NCI-H1417 treated with DMSO at 0.1 percent for 48 hours (cell line): Measurements from ENCODE around the gene TSC2.

Experiments used
- DNase-seq: peaks from one replicate; lab custom pipeline; 2025; lab: John Stamatoyannopoulos, UW

TSC2 gene

DNA sequence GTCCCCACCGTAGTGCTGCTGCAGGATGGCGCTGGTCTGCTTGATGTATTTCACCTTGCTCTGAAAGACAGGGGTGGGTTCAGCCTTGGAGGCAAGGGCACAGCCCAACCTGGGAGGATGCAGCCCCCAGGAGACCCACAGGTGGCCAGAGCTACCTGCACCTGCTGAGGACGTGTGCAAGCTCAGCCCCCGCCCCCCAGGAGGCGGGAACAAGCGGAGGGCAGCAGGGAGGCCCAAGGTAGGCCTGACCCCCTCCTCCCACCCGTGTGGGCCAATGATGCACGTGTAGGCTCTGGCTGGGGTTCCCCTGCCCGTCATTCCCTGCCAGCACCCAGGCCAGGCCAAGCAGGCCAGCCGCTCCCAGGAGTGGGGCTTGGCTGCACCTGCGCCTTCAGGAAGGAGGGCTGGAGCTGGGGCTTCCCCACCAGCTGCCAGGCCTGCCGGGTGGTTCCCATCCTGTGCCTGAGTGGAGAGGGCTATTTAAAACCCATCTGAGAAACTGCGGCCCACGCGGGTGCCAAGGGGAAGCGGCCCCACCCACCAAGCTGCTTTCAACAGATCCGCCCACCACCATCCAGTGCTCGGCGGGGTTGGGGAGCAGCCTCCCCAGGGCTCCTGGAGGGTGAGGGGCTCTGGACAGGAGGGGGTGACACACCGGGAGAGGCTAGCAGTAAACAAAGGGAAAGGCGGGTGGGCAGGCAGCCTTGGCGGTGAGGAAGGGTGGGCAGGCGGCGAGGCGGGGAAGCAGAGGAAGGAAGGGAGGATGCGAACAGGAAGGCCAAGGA lies 3.9 kb upstream of the TSC2 start:
- DNase-seq: no peak

DNA sequence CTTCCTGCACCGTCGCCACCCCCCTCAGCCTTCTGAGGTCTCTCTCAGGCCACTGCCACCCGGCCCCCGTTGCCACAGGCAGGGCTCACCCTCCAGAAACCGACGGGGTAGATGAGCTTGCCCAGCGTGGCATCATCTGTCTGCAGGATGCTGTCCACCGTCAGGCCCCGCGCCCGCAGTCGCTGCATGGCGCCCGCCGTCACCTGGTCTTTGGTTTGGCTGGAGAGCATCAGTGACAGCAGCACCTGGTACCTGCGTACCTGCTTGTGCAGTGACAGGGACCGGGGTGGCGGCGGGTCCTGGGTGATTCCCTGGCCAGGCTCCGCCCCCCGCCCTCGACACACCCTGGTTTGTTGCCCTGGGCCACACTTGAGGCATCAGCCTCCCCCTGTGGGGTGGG lies 3.2 kb upstream of the TSC2 start:
- DNase-seq: no peak

DNA sequence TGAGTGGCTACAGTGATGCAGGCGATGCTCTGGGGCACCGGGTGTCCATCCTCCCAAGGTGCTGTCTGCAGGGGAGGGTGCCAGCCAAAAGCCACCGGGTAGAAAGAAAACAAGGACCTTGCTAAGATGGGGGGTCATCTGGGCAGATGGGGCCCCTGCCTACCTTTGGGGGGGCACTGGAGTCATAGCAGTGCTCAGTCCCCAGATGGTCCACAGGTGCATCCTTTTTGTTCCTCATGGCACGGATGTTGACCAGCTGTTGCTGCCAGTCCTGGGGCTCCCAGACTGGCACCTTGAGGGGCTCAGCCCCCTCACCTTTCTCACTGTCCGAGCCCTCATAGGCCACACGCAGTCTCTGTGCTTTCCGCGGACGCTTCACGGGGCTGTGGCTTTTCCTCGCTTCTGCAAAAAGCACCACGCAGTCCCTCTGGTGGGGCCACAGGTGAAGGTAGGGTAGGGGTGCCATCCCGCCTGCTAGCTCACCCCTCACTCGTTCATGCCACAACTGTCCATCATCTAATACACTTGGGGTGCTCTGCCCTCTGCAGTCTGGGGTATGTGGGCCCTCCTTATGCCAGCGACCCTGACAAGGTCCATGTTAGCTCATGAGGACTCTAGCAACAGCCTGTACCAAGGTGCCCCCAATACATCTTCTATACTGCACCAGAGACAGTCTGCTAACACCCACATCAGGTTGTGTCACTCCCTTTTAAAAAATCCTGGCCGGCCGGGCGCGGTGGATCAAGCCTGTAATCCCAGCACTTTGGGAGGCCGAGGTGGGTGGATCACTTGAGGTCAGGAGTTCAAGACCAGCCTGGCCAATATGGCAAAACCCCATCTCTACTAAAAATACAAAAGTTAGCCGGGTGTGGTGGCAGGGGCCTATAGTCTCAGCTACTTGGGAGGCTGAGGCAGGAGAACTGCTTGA lies 1.6 kb upstream of the TSC2 start:
- no peak for DNase-seq

DNA sequence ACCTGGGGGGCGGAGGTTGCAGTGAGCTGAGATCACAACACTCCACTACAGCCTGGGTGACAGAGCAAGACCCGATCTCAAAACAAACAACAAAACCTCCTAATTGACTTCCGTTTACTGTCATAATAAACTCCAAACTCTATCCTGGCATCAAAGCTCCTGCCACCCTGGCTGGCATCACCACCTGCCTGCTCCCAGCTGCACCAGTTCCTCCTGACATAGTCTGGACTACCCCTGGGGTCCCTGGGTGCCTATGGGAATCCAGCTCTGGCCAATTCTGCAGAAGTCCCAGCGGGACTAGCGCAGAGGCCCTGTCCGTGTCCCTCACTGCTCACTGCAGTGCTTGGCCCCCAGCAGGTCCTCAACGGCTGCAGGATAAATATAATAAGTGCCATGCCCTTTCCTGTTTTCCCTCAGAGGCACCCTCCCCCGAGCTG lies 874 bp upstream of the TSC2 start:
- DNase-seq: no peak

DNA sequence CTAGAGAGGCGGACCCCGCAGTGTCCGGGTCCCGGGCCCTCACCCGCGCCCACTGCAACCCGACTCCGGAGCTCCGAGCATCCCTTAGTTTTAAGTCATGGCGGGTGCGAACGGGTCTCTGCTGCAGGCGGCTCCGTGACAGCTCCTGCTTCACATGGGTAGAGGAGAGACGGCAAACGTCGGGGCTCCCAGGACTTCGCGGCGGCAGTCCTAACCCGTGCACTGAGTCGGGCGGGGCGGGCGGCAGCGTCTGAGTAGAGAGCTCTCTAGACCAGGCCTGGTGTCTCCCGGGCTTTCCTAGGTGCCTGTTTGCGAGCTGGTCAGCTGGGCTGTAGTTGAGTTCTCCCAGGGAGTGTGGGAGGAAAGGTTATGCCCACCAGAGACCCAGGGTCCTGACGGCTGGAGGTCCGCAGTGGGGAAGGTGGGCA lies 345 bp downstream of the TSC2 start:
- no peak for DNase-seq

DNA sequence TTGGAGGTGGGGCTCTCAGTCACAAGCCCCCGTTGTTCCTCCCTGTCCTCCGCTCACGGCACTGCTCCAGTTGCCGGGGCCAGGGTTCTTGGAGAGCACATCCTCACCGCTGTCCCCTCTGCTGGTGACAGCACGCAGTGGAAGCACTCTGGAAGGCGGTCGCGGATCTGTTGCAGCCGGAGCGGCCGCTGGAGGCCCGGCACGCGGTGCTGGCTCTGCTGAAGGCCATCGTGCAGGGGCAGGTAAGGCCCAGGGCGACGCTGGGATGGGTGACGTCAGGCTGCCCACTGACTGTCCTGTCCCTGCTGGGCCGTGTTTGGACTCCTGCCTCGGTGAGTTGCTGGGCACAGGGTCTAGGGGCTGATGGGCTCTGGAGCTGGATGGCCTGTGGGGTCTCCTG lies 5.4 kb downstream of the TSC2 start:
- DNase-seq: no peak

DNA sequence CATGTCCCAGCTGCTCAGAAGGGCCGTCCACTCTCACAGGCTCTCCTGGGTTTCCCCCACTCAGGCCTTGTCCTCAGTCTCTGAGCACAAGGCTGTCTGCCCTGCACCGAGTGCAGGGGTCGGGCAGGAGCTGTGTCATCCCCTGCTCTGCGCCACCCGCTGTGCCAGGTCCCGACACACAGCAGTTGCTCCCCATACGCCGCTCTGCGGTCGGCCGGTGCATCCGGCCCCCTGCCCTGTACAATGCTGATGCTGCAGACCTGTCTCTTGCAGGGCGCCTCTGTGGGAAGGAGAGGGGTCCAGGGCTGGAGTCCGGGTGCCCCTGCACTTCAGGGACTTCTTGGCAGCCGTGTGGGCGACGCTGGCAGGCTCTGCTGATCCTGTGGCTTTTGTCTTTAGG lies 6.1 kb downstream of the TSC2 start:
- DNase-seq: no peak

DNA sequence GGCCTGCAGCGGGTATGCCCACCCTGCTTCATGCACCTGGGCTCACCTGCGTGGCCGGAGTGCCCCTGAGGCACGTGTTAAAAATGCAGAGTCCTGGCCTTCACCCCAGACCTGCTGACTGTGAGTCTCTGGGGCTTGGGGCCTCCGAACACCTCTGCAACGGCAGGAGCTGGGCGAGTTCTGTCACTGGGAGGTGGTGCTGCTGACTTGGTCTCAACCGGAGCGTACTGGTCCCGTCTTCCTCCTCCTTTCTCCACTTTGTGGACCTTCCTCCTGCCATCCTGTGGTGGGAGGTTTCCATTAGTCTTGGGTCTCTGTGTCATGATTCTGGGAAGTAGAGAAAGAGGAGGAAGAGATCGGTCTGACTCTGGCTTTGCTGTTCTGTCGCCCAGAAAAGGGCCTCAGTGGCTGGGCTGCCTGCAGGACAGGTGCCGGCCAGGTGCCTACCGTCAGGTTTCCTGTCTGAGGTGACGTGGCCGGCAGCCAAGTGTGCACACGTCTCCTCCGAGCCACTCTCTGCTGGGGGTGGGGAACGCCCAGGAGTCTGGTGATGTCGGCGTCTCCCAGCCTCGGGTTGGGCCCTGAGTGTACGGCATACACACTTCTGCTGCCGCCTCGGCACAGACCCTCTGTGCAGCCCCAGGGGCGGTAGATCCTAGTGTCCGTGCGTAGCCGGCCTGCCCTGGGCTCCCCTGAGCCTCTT lies 6.9 kb downstream of the TSC2 start:
- DNase-seq: no peak

DNA sequence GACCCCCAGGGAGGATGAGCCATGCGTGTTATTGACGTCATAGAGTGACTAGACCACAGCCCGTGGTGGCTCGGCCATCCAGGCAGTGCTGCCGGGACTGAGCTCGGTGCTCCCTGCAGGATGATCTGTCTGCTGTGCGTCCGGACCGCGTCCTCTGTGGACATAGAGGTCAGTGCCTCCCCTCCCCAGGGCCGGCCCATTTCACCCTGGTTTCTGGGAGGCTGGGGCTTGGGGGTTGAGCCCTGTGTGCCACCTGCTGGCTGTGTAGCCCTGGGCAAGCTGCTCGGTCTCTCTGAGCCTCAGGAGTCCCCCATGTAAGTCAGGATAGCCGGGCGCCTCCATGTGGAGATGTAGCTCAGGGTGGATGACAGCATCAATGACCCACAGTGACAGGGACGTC lies 8.3 kb downstream of the TSC2 start:
- no peak for DNase-seq

DNA sequence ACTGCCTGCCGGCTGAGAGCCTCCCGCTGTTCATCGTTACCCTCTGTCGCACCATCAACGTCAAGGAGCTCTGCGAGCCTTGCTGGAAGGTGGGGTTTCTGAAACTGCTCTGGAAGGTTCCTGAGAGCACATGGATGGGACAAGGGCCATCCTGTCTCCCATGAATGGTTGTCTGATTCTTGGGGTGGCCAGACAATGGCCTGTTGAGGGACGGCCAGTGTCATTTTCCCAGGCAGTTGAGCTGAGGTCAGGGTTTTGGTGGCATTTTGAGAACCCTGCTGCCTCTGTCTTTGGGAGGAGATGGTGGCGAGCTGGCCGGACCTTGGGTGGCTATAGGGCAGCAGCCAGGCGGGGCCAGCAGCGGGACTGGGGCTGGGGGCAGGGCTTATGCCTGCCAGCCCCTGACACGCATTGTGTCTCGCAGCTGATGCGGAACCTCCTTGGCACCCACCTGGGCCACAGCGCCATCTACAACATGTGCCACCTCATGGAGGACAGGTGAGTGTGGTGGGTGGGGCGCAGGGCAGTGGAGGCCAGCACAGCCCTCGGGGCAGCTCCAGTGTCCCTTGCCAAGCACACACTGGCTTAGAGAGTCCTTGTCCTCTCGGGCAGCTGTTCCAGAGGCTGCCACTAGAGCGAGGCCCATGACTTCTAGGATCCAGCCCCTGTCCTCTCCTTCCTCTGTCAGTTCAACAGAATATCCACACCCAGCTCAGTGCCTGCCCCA lies 9.1 kb downstream of the TSC2 start:
- no peak for DNase-seq

DNA sequence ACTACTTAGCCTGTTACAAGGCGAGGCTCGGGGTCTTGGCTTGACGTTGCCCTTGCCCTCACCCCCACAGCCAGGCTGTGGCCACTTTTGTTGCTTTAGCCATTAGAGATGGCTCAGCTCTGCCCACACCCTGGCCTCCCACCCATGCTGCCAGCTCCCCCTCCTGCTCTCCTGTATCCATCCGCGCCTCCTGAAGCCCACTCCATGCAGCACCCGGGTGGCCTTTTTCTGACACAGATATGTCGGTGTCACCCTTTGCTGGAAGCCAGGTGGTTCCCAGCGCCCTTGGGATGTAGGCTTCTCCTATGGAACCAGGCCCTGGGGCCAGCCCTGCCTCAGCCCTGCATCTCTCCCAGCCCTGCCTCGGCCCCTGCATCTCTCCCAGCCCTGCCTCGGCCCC lies 9.7 kb downstream of the TSC2 start:
- no peak for DNase-seq

DNA sequence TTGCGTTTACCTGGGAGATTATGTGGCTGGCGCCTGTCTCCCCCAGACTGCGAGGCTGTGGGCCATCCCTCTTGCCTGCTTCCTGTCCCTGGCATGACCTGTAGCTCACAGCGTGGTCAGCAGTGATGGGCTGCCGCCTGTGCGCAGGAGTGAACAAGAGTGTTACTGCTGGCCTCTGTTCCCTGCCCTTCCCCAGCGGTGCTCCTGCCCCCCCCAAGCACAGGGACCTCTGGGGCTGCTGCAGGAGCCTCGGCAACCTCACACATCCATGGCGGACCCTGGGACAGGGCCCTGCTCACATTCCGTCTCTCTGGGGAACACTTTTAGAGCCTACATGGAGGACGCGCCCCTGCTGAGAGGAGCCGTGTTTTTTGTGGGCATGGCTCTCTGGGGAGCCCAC lies 10.6 kb downstream of the TSC2 start:
- DNase-seq: no peak

DNA sequence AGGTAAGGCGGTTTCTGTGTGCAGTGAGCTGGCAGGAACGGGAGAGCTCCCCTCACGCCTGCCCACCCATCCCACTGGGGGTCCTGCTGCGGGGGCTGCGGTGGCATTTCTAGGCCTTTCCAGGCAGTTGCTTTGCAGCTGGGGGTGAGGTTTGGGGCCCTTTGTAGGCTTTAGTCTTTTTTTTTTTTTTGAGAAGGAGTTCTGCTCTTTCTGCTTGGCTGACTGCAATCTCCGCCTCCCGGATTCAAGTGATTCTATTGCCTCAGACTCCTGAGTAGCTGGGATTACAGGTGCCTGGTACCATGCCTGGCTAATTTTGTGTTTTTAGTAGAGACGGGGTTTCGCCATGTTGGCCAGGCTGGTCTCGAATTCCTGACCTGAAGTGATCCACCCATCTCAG lies 11.1 kb downstream of the TSC2 start:
- DNase-seq: no peak

DNA sequence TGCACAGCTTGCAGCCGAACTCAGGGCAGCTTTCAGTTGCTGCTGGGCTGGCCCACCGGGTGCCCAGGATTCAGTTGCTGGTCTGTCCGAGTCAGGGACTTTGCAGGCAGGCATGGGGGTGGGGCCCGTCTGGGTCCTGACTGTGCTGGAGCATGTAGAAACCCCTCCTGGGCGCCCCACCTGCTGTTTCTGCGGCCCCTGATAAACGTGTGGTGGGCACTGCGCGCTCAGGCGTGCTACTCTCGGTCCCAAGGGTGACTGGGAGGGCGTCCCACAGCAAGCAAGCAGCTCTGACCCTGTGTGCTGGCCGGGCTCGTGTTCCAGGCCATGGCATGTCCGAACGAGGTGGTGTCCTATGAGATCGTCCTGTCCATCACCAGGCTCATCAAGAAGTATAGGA lies 12.6 kb downstream of the TSC2 start:
- DNase-seq: no peak

DNA sequence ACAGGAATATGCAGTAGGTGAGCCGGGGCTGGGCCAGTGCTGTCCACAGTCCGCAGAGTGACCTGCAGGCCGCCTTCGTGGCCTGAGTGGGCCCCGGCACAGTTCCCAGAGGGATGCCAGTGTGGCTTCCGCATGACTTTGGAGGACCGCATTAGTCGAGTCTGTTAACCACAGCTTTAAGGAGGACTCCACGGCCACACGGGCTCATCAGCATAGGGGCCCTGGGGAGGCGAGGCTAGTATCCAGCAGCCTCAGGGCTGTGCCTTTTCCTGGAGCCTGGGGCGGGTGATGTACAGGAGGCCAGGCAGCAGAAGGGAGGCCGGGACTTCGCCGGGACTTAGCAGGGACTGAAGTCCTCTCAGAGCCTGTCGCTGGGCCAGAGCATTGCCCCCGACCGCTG lies 13.2 kb downstream of the TSC2 start:
- DNase-seq: no peak

DNA sequence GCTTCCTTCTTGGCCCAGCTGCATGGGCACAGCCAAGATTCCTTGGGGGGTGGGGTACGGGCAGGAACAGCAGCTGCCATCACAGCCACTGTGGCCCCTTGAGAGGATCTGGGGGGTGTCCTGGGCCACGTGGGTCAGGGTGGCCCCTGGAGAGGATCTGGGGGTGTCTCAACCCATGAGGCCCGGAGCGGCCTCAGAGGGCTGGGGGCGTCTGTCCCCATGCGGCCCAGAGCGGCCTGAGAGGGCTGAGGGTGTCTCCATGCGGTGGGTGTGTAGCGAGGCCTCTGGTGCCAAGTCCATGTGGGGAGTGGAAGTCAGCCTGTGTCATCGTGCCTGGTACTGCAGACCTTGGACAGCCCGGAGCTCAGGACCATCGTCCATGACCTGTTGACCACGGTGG lies 13.7 kb downstream of the TSC2 start:
- DNase-seq: no peak

DNA sequence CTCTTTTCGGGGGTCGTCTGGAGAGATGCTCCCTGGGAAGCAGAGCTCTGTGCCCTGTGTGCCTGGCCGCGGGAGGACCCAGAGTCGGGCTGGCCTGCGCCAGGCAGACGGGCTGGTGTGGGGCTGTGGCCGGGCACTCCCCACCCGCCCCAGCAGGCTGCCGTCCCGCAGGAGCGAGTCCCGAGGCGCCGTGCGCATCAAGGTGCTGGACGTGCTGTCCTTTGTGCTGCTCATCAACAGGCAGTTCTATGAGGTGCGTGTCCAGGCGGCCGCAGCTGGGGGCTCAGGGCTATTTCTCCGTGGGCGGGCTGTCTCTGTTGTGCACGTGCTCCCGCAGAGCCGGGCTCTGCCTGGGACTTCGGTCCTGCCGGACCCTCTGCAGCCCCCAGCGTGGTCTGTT lies 15.0 kb downstream of the TSC2 start:
- no peak for DNase-seq

DNA sequence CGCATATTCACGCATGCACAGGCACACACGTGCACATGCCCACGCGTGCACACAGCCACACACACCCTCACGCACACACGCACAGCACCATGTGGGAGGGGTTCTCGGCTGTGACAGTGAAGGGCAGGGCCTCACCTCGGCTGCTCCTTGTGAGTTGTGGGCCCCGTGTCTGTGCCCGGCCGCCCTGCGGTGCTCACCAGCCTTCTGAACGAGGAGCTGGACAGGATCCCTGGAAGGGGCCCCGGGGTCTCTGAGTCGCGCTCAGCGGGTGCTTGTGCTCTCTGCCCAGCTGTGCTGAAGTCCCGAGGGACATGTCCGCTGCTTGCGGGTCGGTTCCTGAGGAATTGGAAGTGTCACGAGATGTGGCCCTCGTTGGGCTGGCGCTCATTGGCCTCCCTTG lies 16.1 kb downstream of the TSC2 start:
- no peak for DNase-seq

DNA sequence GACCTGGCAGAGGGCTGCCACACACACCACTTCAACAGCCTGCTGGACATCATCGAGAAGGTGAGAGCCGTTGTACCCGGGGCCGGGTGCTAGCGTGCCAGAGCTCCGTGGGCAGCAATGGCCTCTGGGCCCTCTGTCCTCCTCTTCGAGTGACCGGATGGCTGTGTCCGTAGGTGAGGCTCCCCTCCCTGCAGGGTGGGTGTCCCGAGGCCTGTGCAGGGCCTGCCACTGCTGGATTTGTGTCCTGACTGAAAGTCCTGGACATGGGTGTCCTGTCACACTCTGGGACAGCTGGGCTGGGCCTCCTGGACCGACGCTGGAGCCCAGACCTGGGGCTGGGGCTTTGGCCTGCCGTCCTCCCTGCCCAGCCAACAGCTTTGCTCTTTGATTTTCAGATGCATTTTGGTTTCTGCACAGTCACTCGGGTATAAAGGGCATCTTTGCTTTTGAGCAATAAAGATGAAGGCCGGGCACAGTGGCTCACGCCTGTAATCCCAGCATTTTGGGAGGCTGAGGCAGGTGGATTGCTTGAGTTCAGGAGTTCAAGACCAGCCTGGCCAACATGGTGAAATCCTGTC lies 16.7 kb downstream of the TSC2 start:
- no peak for DNase-seq

DNA sequence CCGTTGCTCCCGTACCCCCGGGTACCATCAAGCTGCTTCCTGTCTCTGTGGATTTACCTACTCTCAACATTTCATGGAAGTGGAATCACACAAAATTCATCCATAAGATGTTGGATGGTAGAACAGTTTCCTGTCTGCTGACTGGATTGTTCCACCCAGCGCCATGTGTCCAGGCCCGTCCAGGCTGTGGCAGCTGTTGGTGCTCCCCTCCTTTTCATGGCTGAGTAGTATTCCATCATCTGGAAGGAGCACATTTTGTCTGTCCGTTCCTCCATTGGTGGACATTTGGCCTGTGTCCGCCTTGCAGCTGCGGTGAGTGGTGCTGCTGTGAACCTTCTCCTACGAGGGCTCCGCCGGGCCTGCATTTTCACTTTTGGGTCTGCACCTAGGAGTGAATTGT lies 18.4 kb downstream of the TSC2 start:
- DNase-seq: no peak

DNA sequence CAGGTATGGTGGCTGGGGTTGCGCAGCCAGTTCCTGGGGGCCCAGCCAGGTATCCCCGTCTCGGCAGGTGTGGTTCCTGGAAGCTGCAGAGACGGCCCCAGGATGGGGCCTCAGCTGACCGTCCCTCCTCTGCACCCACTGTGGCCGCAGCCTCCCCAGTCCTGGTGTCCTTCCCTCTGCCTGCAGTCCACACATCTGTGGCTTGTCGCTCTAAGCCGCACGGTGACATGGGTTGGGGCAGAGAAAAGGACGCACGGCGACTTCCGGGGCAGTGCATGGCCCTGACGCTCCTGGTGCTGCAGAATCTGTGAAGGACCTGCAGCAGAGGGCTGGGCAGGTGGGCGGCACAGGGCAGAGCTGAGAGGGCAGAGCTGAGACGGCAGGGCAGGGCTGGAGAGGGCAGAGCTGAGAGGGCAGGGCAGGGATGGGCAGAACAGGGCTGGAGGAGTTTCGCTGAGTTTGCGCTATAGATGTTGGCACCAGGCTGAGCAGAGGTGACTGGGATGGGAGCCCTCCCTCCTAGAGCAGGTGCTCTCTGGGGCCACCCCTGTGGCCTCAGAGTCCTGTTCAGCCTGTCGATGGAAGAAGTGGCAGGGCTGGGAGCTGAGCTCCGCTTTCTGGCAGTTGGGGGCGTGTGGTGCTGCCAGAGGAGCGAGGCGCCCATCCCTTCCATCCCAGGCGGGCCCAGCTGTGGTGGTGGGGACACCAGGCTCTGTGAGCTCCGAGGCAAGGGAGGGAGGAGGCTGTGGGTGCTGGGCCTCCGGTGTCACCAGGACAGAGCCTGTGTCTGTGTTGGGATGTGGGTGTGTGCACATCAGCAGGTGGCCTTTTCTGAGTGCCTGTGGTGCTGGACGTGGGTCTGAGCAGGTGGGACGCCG lies 23.0 kb downstream of the TSC2 start:
- DNase-seq: no peak
